H1 (cell line): Measurements from ENCODE around the gene MGST2. TPM values are rescaled to one million over a fixed set of nuclear protein-coding genes. Genes with fewer than 3 reads are reported as not detected.

Experiments used
- GTF2F1 ChIP-seq: IDR thresholded peaks from 2 replicates; pipeline ENCODE4 v1.6.1; 2012; ENCODE audit warnings: low read depth, low read length, improper control_type of control experiment, borderline replicate concordance
- JUN ChIP-seq: IDR thresholded peaks from 2 replicates; pipeline ENCODE4 v1.6.1; 2011; ENCODE audit warnings: low read depth, mild to moderate bottlenecking, improper control_type of control experiment, low read length
- NRF1 ChIP-seq: IDR thresholded peaks from 2 replicates; pipeline ENCODE4 v1.6.1; 2011; ENCODE audit warnings: mild to moderate bottlenecking, low read depth, low read length, improper control_type of control experiment
- SIRT6 ChIP-seq: IDR thresholded peaks from one replicate; pipeline ENCODE4 v1.7.1; 2012; ENCODE audit warnings: low read length, inconsistent platforms
- polyA plus RNA-seq, 7 experiments: library from polyadenylated mRNA; depleted of rRNA in 3 of 7; stranded (reverse) in 5 of 7; unstranded in 2 of 7; fragments of >200 nt in 5 of 7; fragments of 200-250 nt in 2 of 7; gene quantifications; 1 replicate in 5 of 7; 2 replicates in 1 of 7; 4 replicates in 1 of 7; pipeline versions ENCODE4 v1.2.1 to v1.2.3, GENCODE V29; 2011 to 2013; ENCODE audit warnings: missing spikeins in 2 of 7, mixed read lengths in 2 of 7
- total RNA-seq: library from RNA; stranded (reverse); fragmentation: NEBNext Ultra II Directional; extraction: Animal tissue kit (Norgen Biotek cat#: 25700); gene quantifications from 2 replicates; pipeline ENCODE4 v1.2.1, GENCODE V29; 2021
- TF ChIP-seq, protein P1 (sequence below): fragments of 300-600 bp; sonication (generic); IDR thresholded peaks from 2 replicates; pipeline ENCODE4 v1.7.1; 2012; ENCODE audit warnings: low read length, moderate library complexity, mild to moderate bottlenecking, inconsistent platforms; ENCODE audit not compliant: insufficient replicate concordance

The MGST2 gene
- total and polyA plus RNA-seq, 2 of the 8 experiments (the other 6 are each of a cell fraction or from before 2014, with no cell fraction given): 8.0 to 13.6 TPM

DNA sequence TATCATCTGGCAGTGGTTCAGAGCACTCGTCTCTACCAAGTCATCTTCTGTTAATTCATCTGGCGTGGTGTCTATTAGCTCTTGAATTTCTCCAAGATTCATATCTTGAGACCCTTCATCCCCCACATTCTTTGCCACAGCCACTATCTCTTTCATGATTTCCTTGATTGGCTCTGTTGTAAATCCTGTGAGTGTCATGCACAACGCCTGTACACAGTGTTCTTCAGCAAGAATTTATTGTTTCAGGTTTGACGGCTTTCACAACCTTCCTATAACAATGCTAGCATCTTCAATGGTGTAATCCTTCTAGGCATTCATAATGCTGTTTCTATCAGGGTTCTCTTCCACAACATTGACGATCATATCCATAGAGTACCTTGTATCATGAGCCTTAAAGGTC is 30.9 kb downstream of the MGST2 start (continued):
- TF ChIP-seq, protein P1, sequence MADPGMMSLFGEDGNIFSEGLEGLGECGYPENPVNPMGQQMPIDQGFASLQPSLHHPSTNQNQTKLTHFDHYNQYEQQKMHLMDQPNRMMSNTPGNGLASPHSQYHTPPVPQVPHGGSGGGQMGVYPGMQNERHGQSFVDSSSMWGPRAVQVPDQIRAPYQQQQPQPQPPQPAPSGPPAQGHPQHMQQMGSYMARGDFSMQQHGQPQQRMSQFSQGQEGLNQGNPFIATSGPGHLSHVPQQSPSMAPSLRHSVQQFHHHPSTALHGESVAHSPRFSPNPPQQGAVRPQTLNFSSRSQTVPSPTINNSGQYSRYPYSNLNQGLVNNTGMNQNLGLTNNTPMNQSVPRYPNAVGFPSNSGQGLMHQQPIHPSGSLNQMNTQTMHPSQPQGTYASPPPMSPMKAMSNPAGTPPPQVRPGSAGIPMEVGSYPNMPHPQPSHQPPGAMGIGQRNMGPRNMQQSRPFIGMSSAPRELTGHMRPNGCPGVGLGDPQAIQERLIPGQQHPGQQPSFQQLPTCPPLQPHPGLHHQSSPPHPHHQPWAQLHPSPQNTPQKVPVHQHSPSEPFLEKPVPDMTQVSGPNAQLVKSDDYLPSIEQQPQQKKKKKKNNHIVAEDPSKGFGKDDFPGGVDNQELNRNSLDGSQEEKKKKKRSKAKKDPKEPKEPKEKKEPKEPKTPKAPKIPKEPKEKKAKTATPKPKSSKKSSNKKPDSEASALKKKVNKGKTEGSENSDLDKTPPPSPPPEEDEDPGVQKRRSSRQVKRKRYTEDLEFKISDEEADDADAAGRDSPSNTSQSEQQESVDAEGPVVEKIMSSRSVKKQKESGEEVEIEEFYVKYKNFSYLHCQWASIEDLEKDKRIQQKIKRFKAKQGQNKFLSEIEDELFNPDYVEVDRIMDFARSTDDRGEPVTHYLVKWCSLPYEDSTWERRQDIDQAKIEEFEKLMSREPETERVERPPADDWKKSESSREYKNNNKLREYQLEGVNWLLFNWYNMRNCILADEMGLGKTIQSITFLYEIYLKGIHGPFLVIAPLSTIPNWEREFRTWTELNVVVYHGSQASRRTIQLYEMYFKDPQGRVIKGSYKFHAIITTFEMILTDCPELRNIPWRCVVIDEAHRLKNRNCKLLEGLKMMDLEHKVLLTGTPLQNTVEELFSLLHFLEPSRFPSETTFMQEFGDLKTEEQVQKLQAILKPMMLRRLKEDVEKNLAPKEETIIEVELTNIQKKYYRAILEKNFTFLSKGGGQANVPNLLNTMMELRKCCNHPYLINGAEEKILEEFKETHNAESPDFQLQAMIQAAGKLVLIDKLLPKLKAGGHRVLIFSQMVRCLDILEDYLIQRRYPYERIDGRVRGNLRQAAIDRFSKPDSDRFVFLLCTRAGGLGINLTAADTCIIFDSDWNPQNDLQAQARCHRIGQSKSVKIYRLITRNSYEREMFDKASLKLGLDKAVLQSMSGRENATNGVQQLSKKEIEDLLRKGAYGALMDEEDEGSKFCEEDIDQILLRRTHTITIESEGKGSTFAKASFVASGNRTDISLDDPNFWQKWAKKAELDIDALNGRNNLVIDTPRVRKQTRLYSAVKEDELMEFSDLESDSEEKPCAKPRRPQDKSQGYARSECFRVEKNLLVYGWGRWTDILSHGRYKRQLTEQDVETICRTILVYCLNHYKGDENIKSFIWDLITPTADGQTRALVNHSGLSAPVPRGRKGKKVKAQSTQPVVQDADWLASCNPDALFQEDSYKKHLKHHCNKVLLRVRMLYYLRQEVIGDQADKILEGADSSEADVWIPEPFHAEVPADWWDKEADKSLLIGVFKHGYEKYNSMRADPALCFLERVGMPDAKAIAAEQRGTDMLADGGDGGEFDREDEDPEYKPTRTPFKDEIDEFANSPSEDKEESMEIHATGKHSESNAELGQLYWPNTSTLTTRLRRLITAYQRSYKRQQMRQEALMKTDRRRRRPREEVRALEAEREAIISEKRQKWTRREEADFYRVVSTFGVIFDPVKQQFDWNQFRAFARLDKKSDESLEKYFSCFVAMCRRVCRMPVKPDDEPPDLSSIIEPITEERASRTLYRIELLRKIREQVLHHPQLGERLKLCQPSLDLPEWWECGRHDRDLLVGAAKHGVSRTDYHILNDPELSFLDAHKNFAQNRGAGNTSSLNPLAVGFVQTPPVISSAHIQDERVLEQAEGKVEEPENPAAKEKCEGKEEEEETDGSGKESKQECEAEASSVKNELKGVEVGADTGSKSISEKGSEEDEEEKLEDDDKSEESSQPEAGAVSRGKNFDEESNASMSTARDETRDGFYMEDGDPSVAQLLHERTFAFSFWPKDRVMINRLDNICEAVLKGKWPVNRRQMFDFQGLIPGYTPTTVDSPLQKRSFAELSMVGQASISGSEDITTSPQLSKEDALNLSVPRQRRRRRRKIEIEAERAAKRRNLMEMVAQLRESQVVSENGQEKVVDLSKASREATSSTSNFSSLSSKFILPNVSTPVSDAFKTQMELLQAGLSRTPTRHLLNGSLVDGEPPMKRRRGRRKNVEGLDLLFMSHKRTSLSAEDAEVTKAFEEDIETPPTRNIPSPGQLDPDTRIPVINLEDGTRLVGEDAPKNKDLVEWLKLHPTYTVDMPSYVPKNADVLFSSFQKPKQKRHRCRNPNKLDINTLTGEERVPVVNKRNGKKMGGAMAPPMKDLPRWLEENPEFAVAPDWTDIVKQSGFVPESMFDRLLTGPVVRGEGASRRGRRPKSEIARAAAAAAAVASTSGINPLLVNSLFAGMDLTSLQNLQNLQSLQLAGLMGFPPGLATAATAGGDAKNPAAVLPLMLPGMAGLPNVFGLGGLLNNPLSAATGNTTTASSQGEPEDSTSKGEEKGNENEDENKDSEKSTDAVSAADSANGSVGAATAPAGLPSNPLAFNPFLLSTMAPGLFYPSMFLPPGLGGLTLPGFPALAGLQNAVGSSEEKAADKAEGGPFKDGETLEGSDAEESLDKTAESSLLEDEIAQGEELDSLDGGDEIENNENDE: no peak
- TF ChIP-seq JUN: no peak
- no peak for TF ChIP-seq SIRT6
- no peak for TF ChIP-seq NRF1
- TF ChIP-seq GTF2F1: no peak
